ENCODE data around the gene FCHSD2.

DNA sequence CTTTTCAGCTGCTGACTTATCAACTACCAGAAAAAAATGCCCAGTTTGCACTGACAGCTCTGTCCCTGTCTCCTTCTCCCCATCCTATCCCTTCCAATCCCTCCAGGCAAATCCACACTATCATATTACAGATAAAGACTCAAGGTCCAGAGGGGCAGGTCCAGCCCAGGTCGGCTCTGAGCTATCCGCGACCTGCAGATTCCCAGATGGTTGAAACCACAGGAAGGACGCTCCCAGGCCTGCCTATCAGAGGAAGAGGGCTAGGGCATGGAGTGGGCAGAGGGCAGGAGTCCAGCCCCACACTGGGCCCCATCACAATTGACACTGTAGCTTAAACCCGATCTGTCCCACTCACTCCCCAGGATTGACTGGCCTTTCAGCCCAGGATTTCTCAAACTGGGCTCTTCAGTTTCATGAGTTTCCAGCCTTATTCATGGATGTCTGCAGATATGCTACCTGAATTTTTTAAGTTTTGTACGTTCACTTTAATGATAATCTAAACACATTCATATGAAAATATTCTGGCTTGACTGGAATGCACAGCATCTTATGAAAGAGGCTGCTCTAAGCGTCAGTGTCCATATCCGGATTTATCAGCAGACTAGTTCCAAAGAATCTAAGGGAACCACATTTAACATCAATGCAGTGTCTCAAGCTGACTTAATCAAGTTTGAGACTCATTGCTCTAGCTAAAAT is 16.4 kb upstream of the FCHSD2 start:
- TF ChIP-seq CTCF (IDR thresholded peaks at IDR 0.05) (no peak), POLR2A (IDR thresholded peaks at IDR 0.05) (no peak), EP300 (IDR thresholded peaks at IDR 0.05) (no peak)
